ENCODE measurements around the gene MDH1.
"Not testable (repeated sequence)": the region's sequence is repeated elsewhere in the genome, so short reads cannot be mapped to it uniquely, and the experiment has no call there.

MDH1 gene

DNA sequence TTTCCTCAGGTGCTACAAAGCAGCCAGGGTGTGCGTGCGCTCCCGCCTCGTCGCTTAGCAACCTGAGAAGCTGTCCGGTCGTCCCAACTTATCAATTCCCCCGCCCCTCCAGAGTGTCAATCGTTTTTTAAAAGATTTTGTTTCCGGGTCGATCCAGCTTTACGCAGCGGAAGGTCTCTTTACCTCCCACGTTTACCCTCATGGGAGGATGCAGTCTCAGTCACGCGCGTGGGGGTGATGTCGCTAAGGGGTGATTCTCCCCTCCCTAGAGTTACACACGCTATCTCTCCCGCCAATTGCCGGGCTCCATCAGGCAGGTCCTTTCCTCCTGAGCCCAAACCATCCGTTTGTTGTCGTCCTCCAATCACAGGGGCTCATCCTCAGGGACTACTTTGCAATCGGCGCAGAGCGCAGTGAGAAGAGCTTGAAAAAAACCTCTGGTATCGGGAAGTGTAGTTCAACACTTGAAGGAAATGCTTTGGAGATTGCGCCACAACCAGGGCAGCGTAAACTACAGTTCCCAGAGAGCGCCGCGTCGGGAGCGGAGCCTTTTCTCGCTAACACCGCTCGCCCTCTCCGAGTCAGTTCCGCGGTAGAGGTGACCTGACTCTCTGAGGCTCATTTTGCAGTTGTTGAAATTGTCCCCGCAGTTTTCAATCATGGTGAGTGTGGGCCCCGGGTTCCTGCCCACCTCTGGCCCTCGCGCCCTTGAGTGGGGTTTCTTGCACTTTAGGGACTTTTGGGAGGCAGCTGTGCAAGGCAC is at the start of gene MDH1, which contains the start of gene WDPCP:
MDH1 (plus strand) TSS at position 579 of the 763 bp plus-strand sequence; CDS start at position 660, 81 bp downstream.
WDPCP (minus strand) TSS at position 93 of the 763 bp plus-strand sequence. CDS start 206 bp downstream, outside the sequence.
- DNase-seq (ENCODE audit: low read depth): peak; percentile 88

DNA sequence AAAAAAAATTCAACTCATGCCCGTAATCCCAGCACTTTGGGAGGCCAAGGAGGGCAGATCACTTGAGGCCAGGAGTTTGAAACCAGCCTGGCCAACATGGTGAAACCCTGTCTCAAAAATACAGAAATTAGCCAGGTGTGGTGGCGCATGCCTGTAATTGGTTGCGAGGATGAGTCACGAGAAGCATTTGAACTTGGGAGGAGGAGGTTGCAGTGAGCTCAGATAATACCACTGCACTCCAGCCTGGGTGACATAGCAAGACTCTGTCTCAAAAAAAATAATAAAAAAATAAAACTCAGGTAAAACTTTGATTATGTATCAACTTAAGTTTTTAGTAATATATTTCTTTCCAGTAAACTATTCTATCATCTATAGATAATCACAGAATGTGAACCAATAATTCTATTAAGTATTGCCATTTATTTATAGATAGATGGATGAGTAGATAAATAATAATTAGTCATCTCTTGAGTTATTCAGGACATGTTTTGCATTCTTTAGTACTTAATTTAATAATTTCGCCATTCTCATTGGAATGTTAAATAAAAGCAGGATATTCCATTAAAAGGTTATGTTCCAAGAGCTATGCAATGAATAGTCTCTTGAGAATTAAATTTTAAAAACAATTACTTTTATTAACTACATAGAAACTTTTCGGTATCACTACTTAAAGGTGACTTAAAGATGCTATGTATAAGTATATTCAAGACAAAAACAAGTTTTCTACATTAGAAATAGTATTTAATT is 49.2 kb upstream of the MDH1 start:
- DNase-seq (ENCODE audit: low read depth): no peak

- no peak for DNase-seq (ENCODE audit: low read depth)
Measured at GRCh38 chr2:63544017-63544627, 44.6 kb upstream of the MDH1 start.

DNA sequence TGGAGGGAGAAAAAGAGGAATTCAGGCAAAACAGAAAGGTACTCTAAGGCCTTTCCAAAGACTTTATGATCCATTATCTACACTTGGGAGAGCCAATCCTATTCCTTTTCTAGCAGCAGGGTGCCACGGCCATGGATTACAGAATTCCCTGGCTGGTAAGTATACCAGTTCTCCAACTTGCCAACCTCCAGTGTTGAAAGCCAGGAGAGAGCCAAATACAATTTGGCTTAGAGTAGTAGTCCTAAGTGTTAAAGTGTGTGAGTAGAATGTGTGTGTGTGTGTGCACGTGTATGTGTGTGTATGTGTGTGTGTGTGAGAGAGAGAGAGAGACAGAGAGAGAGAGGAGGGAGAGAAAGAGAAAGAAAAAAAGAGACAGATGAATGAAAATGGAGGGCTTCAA is 43.7 kb upstream of the MDH1 start:
- no peak for DNase-seq (ENCODE audit: low read depth)

DNA sequence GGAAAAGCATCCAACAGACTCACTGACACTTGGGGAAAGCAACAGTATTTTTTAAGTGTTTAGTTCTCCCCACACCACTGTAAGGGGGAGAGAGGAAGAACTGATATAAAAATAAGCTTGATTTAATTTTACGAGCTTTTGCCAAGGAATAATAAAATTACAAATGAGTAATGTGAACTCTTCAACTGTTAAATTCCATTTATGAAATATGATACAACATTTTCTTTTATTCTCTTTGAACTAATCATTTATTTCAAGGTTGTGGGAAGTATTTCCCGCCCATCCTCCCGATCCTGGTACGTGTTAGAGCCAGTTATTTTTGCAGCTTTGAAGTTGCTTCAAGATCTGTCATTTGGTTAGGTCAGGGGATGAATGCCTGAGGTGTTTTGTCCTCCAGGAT is 35.7 kb upstream of the MDH1 start:
- no peak for DNase-seq (ENCODE audit: low read depth)

- no peak for DNase-seq (ENCODE audit: low read depth)
Measured at GRCh38 chr2:63555299-63555698, 33.5 kb upstream of the MDH1 start.

DNA sequence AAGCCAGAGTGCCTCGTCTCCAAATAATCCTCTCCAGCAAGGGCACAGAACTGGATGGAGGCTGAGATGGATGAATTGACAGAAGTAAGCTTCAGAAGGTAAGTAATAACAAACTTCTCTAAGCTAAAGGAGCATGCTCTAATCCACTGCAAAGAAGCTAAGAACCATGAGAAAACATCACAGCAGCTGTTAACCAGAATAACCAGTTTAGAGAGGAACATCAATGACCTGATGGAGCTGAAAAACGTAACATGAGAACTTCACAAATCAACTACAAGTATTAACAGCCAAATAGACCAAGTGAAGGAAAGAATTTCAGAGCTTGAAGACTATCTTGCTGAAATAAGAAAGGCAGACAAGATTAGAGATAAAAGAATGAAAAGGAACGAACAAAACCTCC is 32.8 kb upstream of the MDH1 start:
- DNase-seq (ENCODE audit: low read depth): no peak

- DNase-seq (ENCODE audit: low read depth): not testable (repeated sequence)
Measured at GRCh38 chr2:63557819-63558218, 30.9 kb upstream of the MDH1 start.

DNA sequence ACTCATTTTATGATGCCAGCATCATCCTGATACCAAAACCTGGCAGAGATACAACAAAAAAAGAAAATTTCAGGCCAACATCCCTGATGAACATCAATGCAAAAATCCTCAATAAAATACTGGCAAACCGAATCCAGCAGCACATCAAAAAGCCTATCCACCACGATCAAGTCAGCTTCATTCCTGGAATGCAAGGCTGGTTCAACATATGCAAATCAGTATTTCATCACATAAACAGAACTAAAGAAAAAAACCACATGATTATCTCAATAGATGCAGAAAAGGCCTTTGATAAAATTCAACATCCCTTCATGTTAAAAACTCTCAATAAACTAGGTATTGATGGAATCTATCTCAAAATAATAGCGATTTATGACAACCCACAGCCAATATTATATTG is 29.8 kb upstream of the MDH1 start:
- not testable (repeated sequence) for DNase-seq (ENCODE audit: low read depth)

- DNase-seq (ENCODE audit: low read depth): no peak
Measured at GRCh38 chr2:63562751-63563150, 26.0 kb upstream of the MDH1 start.

- no peak for DNase-seq (ENCODE audit: low read depth)
Measured at GRCh38 chr2:63569740-63570139, 19.0 kb upstream of the MDH1 start.

GRCh38 chr2:63571291-63571690 is 17.5 kb upstream of the MDH1 start:
- DNase-seq (ENCODE audit: low read depth): no peak

DNA sequence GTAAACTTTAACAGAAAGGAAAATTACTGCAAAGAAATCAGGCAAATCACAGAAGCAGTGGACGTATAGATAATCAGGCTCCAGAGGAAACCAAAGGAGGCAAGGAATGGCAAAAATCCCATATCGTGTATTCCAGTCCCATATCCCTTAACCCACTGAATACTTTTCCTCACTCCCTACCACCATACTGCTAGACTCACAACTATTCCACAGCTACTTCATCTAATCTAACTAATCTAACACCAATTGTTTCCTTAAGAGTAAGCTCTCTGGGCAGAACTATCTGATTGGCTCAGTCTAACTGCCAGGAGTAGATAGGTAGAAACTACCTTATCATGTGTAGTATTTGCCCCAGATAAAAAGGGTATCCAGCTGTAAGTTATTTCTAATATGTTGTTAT is 16.8 kb upstream of the MDH1 start:
- no peak for DNase-seq (ENCODE audit: low read depth)

- not testable (repeated sequence) for DNase-seq (ENCODE audit: low read depth)
Measured at GRCh38 chr2:63573026-63573425, 15.7 kb upstream of the MDH1 start.

- DNase-seq (ENCODE audit: low read depth): not testable (repeated sequence)
Measured at GRCh38 chr2:63573726-63574345, 14.9 kb upstream of the MDH1 start.

- DNase-seq (ENCODE audit: low read depth): no peak
Measured at GRCh38 chr2:63576546-63576945, 12.2 kb upstream of the MDH1 start.

GRCh38 chr2:63578767-63579166 is 10.0 kb upstream of the MDH1 start:
- no peak for DNase-seq (ENCODE audit: low read depth)

GRCh38 chr2:63580651-63581297 is 8.0 kb upstream of the MDH1 start:
- no peak for DNase-seq (ENCODE audit: low read depth)

GRCh38 chr2:63581298-63581961 is 7.3 kb upstream of the MDH1 start:
- DNase-seq (ENCODE audit: low read depth): no peak

- DNase-seq (ENCODE audit: low read depth): no peak
Measured at GRCh38 chr2:63582873-63583272, 5.9 kb upstream of the MDH1 start.

DNA sequence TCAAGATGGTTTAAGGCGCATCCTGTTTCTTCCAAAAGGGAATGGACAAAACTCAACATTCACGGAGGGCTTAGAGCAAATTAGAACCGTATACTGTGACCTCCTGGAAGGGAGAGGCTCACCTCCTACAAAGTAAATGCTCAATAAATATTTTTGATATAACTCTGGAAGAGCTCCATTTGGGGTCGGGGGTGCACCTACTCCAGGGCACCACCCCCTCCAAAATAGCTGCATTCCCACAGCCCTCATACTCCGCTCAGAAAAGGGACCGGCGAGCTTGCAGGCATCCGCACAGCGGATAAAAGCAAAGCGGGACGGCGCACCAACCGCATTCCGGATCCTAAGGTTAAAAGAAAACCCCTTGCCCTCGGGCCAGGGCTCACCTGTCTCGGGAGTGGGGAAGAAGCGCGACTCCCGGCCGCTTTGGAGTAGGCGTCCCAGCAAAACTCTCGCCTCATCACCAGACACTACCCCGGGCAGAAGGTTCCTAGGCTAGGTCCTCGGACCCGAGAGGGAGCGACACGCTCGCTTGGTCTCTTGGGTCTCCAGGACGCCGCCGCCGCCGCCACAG is 864 bp upstream of the MDH1 start:
- no peak for DNase-seq (ENCODE audit: low read depth)
